Mucosa of descending colon (tissue), 3 donors: Measurements from ENCODE around the gene LRRC4B. TPM values are rescaled to one million over a fixed set of nuclear protein-coding genes. Genes with fewer than 3 reads are reported as not detected.

ENCODE experiments used
- ATAC-seq: fragments of 200-7000 bp; cut with Tn5 transposase; one replicate; pipeline ENCODE4 v1.9.1; 2020; ENCODE audit warnings: mild to moderate bottlenecking, moderate library complexity
- DNase-seq, 3 donors: peaks; one replicate each; pipeline ENCODE4 v3.0.0-alpha.2; 2020
- H3K36me3 ChIP-seq: fragments of 200-600 bp; one replicate; pipeline ENCODE4 v1.8.0; 2021; ENCODE audit warnings: low read depth, mild to moderate bottlenecking
- H3K4me1 ChIP-seq: fragments of 200-600 bp; one replicate; pipeline ENCODE4 v1.8.0; 2021; ENCODE audit warnings: low read depth, mild to moderate bottlenecking
- H3K4me3 ChIP-seq: fragments of 200-600 bp; one replicate; pipeline ENCODE4 v1.8.0; 2021; ENCODE audit warnings: mild to moderate bottlenecking
- H3K9me3 ChIP-seq: fragments of 200-600 bp; one replicate; pipeline ENCODE4 v1.8.0; 2021; ENCODE audit warnings: mild to moderate bottlenecking
- intact Hi-C, 2 donors: fragments of 100-400 bp; cut with DNase I in 1 of 2; cut with micrococcal nuclease in 1 of 2; formaldehyde crosslinking; loops; one replicate each; pipeline versions ENCODE4 v1.11.0 to v1.11.1; 2022; cut with DNase I, micrococcal nuclease
- total RNA-seq, 3 donors: library from RNA; stranded (reverse); fragmentation: NEBNext Ultra II Directional in 2 of 3; extraction: Animal tissue kit (Norgen Biotek cat#: 25700) in 2 of 3; gene quantifications; one replicate each; pipeline versions ENCODE4 v1.2.1 to v1.2.4, GENCODE V29; 2021 to 2023
- TF ChIP-seq, protein P1 (sequence below): fragments of 200-600 bp; IDR thresholded peaks from one replicate; pipeline ENCODE4 v1.8.0; 2022; ENCODE audit warnings: antibody characterized with exemption, mild to moderate bottlenecking
- donor health status: DM: no; HTN: no; CAD: no; lungs with moderate emphysema.
- donor health status: DM: no; HTN: no; CAD: no.
- donor health status: DM: no; HTN: yes; CAD: no.

The LRRC4B gene
- total RNA-seq, 3 donors from 2014 or later, result 0.52 to 4.8 (median 1.3) TPM

DNA sequence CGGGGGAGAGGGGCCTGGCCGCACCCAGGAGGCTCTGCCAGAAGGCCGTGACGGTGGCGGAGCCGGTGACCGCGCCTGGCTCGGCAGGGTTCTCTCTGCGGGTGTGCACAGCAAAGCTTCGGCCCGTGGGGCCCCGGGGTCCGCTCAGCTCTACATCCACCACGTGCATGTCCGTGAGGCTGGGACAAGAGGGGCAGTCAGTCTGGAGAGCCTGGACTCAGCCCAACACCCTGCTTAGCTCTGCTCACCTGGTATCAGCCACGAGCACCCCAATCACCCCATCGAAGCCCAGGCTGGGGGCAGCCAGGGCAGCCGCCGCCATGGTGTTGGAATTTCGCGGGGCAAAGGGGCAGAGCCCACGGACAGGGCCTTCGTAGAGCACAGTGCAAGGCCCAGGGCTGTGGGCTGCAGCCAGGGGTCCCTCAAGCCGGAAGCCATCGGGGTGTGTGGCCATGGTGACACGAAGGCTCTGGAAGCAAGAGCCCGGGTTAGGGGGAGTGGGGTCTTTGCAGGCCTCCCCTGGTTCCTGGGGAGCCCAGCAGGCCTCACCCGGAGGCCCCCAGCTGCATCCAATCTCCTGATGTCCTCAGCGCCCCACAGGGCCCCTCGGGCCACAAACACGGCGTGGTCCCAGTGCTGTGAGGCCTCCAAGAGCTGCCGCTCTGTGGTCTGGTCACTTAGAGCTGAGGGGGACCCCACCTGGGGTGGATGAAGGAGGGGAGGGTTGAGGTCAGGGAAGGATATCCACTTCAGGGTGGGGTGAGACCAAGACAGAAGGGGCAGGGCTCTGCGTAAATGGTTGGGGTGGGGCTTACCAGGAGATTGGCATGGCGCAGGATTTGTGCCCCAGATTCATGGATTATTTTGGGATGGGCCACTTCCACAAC lies 55.9 kb downstream of the LRRC4B start:
- TF ChIP-seq, protein P1, sequence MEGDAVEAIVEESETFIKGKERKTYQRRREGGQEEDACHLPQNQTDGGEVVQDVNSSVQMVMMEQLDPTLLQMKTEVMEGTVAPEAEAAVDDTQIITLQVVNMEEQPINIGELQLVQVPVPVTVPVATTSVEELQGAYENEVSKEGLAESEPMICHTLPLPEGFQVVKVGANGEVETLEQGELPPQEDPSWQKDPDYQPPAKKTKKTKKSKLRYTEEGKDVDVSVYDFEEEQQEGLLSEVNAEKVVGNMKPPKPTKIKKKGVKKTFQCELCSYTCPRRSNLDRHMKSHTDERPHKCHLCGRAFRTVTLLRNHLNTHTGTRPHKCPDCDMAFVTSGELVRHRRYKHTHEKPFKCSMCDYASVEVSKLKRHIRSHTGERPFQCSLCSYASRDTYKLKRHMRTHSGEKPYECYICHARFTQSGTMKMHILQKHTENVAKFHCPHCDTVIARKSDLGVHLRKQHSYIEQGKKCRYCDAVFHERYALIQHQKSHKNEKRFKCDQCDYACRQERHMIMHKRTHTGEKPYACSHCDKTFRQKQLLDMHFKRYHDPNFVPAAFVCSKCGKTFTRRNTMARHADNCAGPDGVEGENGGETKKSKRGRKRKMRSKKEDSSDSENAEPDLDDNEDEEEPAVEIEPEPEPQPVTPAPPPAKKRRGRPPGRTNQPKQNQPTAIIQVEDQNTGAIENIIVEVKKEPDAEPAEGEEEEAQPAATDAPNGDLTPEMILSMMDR, result no peak
- DNase-seq (peak; percentile 34 to 64 (median 54)), ATAC-seq (no peak)
- intact Hi-C loops, result no loop called here
- peaks cover 3% of the 10 kb centered on the region for H3K36me3 ChIP-seq
- H3K4me1 ChIP-seq, result peaks cover 5% of the 10 kb centered on the region
- H3K4me3 ChIP-seq, result no peak overlapping the region
- H3K9me3 ChIP-seq, result no peaks in the 10 kb centered on the region

DNA sequence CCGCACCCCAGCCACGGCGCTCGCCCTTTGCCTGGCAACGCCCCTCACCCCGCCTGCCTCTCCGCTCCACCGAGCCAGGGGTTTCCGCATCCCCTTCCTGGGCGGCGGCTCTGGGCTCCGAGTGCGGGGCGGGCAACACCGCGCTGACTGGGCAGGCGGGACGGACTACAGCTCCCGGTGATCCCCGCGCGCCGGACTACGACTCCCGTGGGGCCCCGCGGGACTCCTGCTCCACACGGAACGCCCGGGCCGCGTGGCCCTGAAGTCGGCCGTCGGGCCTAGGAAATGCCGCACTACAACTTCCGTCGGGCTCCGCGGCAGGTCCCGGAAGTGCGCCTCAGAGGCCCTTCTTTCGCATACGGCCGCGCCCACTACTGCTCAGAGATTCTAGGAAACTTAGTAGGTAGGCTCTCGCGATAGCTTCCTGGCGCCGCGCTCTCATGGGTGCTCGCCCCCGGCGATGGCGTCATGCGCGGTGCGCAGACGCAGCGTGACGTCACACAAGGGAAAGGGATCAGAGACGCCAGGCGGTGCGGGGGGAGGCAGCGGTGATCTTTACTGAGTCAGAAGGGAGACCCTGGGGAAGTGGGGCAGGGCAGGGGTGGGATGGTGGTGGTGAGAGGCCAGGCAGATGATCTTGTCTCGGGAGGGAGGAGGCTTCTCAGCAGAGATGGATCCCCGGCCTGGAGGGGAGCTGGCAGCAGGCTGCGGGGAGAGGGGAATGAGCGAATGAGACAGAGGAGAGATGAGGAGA lies 57.0 kb downstream of the LRRC4B start, which contains the start of gene JOSD2:
Gene JOSD2 (minus strand): TSS at position 123 of the 754 bp plus-strand sequence. CDS start 760 bp downstream, outside the sequence.
- peaks cover 5% of the 10 kb centered on the region for H3K4me1 ChIP-seq
- intact Hi-C loops, result no loop called here
- peaks cover 3% of the 10 kb centered on the region for H3K36me3 ChIP-seq
- DNase-seq, result peak; percentile 98 to 99 (median 99)
- H3K9me3 ChIP-seq, result no peaks in the 10 kb centered on the region
- peak within 1 kb of the TSS; percentile 36 for H3K4me3 ChIP-seq
- ATAC-seq, result peak; percentile 95
- TF ChIP-seq, protein P1, result no peak

DNA sequence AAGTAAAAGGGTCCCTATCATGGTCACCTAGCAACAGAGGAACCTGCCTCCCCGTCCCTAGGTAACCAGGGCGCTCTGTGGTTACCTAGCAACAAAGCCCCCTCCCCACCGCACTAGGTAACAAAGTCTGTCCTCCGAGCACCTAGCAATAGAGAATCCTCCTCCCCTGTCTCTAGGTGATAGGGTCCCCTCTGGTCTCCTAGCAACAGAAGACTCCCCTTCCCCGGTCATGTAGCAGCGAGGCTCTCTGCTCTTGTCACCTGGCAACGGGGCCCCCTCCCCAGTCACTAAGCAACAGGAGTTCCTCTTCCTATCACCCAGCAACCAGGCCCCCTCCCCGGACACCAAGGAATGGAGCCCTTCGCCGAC lies 57.6 kb downstream of the LRRC4B start:
- intact Hi-C loops, result no loop called here
- DNase-seq (no peak), ATAC-seq (no peak)
- Histone ChIP-seq H3K4me3 (peak overlapping the region; percentile 36), H3K9me3 (no peaks in the 10 kb centered on the region), H3K36me3 (peaks cover 3% of the 10 kb centered on the region), H3K4me1 (peaks cover 5% of the 10 kb centered on the region)
- TF ChIP-seq, protein P1, result no peak

DNA sequence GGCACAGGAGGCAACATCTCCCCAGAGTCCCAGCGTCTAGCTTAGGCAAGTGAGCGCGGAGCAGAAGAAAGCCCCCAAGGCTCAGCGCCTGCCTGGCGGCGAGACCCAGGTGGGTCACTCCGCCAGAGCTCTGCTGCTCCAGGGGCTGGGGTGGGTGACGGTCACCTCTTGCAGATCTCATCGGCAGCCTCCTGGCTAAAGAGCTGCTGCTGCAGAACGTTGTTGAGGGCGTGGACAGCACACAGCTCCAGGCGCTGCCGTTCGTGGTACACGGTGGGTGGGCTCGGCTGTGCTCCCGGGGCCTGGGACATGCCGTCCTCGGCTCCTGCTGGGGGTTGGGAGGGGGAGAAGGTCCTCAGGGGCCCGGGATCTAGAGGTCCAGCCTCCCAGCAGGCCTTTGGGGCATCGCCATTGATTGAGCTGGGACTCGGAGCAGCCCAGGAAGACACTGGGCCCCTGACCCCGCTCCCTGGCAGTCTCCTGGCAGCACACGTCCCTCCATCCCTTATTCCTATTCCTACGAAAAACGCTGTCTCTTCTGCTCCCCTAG lies 58.0 kb downstream of the LRRC4B start:
- TF ChIP-seq, protein P1, result no peak
- DNase-seq, result peak; percentile 27 to 66 (median 56)

DNA sequence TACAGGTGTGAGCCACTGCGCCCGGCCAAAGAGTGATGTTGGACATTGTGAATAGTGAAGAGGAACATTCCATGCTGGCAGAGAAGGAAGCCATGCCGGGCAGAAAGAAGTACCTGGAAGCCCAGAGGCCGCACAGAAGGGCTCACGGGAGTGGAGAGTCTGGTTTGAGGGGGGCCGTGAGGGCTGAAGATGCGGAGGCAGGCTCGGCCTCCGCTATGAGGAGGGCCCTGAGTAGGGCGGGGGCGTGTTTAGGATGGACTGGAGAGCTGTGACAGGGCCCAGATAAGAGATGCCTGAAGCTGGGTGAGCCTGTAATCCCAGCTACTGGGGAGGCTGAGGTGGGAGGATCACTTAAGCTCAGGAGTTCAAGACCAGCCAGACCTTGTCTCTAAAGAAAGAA lies 58.9 kb downstream of the LRRC4B start:
- H3K4me1 ChIP-seq, result peaks cover 5% of the 10 kb centered on the region
- ATAC-seq (no peak), DNase-seq (peak in 1 of 3 donors; percentile 46)
- intact Hi-C loops, result no loop called here
- TF ChIP-seq, protein P1, result no peak
- no peaks in the 10 kb centered on the region for H3K9me3 ChIP-seq
- no peak overlapping the region for H3K4me3 ChIP-seq
- H3K36me3 ChIP-seq, result peaks cover 3% of the 10 kb centered on the region

More for the DNA sequence above, 58.0 kb downstream of the LRRC4B start:
- no peak for ATAC-seq
- intact Hi-C loops, result no loop called here
- peak overlapping the region; percentile 36 for H3K4me3 ChIP-seq
- H3K9me3 ChIP-seq, result no peaks in the 10 kb centered on the region
- H3K36me3 ChIP-seq, result peaks cover 3% of the 10 kb centered on the region
- peaks cover 5% of the 10 kb centered on the region for H3K4me1 ChIP-seq
